ENCODE results near the gene ZNF143. TPM values are rescaled to one million over a fixed set of nuclear protein-coding genes. Genes with fewer than 3 reads are reported as not detected.

The ZNF143 gene
- total RNA-seq, 1 donor from 2014 or later = 36.6 TPM

DNA sequence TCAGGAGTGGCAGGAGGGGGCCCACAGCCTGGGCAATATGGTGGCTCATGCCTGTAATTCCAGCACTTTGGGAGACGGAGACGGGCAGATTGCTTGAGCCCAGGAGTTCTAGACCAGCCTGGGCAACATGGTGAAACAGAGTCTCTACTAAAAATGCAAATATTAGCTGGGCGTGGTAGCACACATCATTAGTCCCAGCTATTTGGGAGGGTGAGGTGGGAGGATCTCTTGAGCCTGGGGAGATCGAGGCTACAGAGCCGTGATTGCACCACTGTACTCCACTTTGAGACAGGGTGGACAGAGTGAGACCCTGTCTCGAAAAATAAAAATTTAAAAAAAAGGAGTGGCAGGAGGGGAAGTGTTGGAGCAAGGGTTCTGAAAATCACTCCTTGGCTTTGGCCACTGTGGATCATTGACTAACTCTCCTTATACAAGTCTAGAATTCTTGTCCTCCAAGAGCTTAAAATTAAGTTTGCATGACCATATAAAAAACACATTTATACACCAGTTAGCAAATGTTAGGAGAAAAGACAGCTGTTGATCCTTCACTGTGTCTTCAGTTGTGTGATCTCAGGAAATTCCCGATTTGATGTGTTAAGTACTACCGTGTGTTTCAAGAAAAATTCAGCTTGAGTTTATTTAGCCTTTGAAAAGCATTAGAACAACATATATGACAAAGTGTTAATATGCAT, 110.4 kb downstream of the ZNF143 start:
- TF ChIP-seq POLR2A (IDR thresholded peaks at IDR 0.05) (no peak), POLR2AphosphoS5 (IDR thresholded peaks at IDR 0.05; ENCODE audit: insufficient read depth in 1 of 2, low read depth in 1 of 2) (no peak)
- TF ChIP-seq, protein P1, sequence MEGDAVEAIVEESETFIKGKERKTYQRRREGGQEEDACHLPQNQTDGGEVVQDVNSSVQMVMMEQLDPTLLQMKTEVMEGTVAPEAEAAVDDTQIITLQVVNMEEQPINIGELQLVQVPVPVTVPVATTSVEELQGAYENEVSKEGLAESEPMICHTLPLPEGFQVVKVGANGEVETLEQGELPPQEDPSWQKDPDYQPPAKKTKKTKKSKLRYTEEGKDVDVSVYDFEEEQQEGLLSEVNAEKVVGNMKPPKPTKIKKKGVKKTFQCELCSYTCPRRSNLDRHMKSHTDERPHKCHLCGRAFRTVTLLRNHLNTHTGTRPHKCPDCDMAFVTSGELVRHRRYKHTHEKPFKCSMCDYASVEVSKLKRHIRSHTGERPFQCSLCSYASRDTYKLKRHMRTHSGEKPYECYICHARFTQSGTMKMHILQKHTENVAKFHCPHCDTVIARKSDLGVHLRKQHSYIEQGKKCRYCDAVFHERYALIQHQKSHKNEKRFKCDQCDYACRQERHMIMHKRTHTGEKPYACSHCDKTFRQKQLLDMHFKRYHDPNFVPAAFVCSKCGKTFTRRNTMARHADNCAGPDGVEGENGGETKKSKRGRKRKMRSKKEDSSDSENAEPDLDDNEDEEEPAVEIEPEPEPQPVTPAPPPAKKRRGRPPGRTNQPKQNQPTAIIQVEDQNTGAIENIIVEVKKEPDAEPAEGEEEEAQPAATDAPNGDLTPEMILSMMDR (IDR thresholded peaks at IDR 0.05) = no peak
- Histone ChIP-seq H3K36me3 (no peaks in the 10 kb centered on the region), H3K4me1 (peaks cover 71% of the 10 kb centered on the region), H3K9me3 (no peaks in the 10 kb centered on the region), H3K27ac (peak overlapping the region; percentile 99), H3K27me3 (no peaks in the 10 kb centered on the region), H3K4me3 (no peak overlapping the region)
- DNase-seq (ENCODE audit: extremely low spot score in 2 of 2) = no peak
- intact Hi-C loops (cut with DNase I) = loop anchor here (5.0 kb wide), 1 partner anchor 41 kb away; no protein-coding TSS in a partner anchor

DNA sequence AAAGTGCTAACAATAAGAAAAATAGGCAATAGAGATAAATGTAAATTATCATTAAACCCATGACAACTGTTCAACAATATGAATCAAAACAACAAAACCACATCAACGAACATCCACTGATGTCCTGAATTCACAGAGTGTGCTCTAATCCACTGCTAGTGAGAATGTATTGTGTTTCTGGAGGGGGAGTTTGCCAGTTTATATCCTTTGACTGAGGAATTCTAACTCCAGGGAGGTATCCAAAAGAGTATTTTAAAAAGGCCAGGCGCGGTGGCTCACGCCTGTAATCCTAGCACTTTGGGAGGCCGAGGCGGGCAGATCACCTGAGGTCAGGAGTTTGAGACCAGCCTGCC, 110.9 kb downstream of the ZNF143 start:
- TF ChIP-seq, protein P1 (IDR thresholded peaks at IDR 0.05) = no peak
- no peak for TF ChIP-seq POLR2AphosphoS5 (IDR thresholded peaks at IDR 0.05; ENCODE audit: insufficient read depth in 1 of 2, low read depth in 1 of 2)
- TF ChIP-seq POLR2A (IDR thresholded peaks at IDR 0.05) = no peak
- no peaks in the 10 kb centered on the region for H3K27me3 ChIP-seq
- H3K27ac ChIP-seq = peak overlapping the region; percentile 99
- H3K4me1 ChIP-seq = peaks cover 66% of the 10 kb centered on the region
- H3K9me3 ChIP-seq = no peaks in the 10 kb centered on the region
- no peak overlapping the region for H3K4me3 ChIP-seq
- H3K36me3 ChIP-seq = no peaks in the 10 kb centered on the region
- intact Hi-C loops (cut with DNase I) = loop anchor here (5.0 kb wide), 1 partner anchor 41 kb away; no protein-coding TSS in a partner anchor
- no peak for DNase-seq (ENCODE audit: extremely low spot score in 2 of 2)

DNA sequence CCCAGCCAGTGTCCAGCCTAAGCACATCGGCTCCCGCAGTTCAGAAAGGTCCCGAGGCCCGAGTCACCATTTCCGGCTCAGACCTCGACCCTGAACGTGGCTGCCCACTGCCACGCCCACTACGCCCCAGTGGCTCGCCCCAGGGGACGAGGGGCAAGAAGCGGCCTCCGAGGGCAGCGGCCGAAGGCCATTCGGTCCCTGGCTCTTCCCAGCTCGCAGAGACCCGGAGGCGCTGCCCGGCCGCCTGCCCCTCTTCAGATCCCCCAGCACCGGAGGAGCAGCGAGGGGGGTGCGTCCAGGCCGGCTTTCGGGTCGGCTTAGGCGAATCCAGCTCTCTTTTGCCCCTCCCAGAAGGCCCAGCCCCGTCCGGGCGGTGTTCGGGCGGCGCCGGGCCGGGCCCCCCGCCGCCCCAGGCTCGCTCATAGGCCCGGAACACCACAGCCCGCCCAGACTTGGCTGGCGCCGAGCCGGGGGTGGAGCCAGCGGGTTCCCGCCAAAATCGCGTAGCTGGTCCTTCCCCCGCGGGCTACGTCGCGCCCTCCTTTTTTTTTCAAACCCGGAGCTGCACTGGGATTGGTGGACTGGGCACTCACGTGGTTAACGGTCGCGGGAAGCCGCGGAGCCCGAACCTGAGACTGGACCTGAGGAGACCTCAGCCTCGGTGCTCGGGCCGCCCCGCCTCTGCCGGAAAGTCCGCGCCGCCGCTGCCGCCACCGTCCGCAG, 112.4 kb downstream of the ZNF143 start, which contains the start of gene WEE1:
Gene WEE1 (plus strand): TSS at position 619 of the 723 bp plus-strand sequence. CDS start 264 bp downstream, outside the sequence.
- Histone ChIP-seq H3K4me1 (peaks cover 63% of the 10 kb centered on the region), H3K27ac (peak within 1 kb of the TSS; percentile 99), H3K27me3 (no peaks in the 10 kb centered on the region), H3K36me3 (peaks cover 0 to 1% of the 10 kb centered on the region in 2 donors), H3K9me3 (no peaks in the 10 kb centered on the region), H3K4me3 (peak within 1 kb of the TSS; percentile 80 to 87)
- intact Hi-C loops (cut with DNase I) = loop anchor here (5.0 kb wide), 1 partner anchor 39 kb away; no protein-coding TSS in a partner anchor
- peak; percentile 98 to 99 for DNase-seq (ENCODE audit: extremely low spot score in 2 of 2)
- peak; percentile 48 to 77 for TF ChIP-seq POLR2A (IDR thresholded peaks at IDR 0.05)
- peak; percentile 79 to 97 for TF ChIP-seq POLR2AphosphoS5 (IDR thresholded peaks at IDR 0.05; ENCODE audit: insufficient read depth in 1 of 2, low read depth in 1 of 2)
- TF ChIP-seq, protein P1 (IDR thresholded peaks at IDR 0.05) = no peak

DNA sequence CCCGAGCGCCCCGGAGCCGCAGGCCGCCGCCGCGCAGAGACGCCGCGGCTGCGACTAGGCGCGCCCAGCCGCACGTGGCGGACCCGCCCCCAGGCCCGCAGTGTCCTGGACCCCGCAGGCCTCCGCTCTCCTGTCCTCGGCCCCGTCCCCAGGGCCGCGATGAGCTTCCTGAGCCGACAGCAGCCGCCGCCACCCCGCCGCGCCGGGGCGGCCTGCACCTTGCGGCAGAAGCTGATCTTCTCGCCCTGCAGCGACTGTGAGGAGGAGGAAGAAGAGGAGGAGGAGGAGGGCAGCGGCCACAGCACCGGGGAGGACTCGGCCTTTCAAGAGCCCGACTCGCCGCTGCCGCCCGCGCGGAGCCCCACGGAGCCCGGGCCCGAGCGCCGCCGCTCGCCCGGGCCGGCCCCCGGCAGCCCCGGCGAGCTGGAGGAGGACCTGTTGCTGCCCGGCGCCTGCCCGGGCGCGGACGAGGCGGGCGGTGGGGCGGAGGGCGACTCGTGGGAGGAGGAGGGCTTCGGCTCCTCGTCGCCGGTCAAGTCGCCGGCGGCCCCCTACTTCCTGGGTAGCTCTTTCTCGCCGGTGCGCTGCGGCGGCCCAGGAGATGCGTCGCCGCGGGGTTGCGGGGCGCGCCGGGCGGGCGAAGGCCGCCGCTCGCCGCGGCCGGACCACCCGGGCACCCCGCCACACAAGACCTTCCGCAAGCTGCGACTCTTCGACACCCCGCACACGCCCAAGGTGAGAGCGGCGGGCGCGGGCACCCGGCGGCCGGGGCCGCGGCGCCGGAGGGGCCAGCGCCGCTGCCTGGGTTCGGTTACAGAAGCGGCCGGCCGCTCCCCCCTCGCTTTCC, 113.2 kb downstream of the ZNF143 start:
- Histone ChIP-seq H3K4me3 (peak overlapping the region; percentile 80 to 87), H3K36me3 (peaks cover 0 to 6% of the 10 kb centered on the region in 2 donors), H3K9me3 (no peaks in the 10 kb centered on the region), H3K27me3 (no peaks in the 10 kb centered on the region), H3K27ac (peak overlapping the region; percentile 90), H3K4me1 (peaks cover 63% of the 10 kb centered on the region)
- TF ChIP-seq POLR2A (IDR thresholded peaks at IDR 0.05) (no peak), POLR2AphosphoS5 (IDR thresholded peaks at IDR 0.05; ENCODE audit: insufficient read depth in 1 of 2, low read depth in 1 of 2) (no peak)
- TF ChIP-seq, protein P1 (IDR thresholded peaks at IDR 0.05) = no peak
- intact Hi-C loops (cut with DNase I) = loop anchor here (5.0 kb wide), 1 partner anchor 38 kb away; no protein-coding TSS in a partner anchor
- no peak for DNase-seq (ENCODE audit: extremely low spot score in 2 of 2)

Measured in vagina (tissue), 2 donors.